Left lung (tissue), 10 donors: Measurements from ENCODE around the gene KIZ. TPM values are rescaled to one million over a fixed set of nuclear protein-coding genes. Genes with fewer than 3 reads are reported as not detected.

Source experiments
- ATAC-seq: fragments of 200-7000 bp; cut with Tn5 transposase; one replicate; pipeline ENCODE4 v1.9.1; 2020; ENCODE audit warnings: moderate library complexity
- DNase-seq, 4 donors: peaks; one replicate each; pipeline ENCODE4 v3.0.0-alpha.2; 2013 to 2020
- H3K27ac ChIP-seq, 2 donors: fragments of 200-600 bp; sonication (generic) in 1 of 2; one replicate each; pipeline versions ENCODE4 v1.5.0 to v1.8.0; 2020 to 2021
- H3K27me3 ChIP-seq, 2 donors: fragments of 200-600 bp; sonication (generic) in 1 of 2; one replicate each; pipeline versions ENCODE4 v1.5.0 to v1.8.0; 2020 to 2021
- H3K36me3 ChIP-seq, 2 donors: fragments of 200-600 bp; sonication (generic) in 1 of 2; one replicate each; pipeline versions ENCODE4 v1.5.0 to v1.8.0; 2020 to 2021
- H3K4me1 ChIP-seq, 2 donors: fragments of 200-600 bp; one replicate each; pipeline ENCODE4 v1.8.0; 2021
- H3K4me3 ChIP-seq, 2 donors: fragments of 200-600 bp; sonication (generic) in 1 of 2; one replicate each; pipeline versions ENCODE4 v1.5.0 to v1.8.0; 2020 to 2021; ENCODE audit warnings: mild to moderate bottlenecking in 1 of 2
- H3K9me3 ChIP-seq, 2 donors: fragments of 200-600 bp; sonication (generic) in 1 of 2; one replicate each; pipeline versions ENCODE4 v1.5.0 to v1.8.0; 2020 to 2021
- intact Hi-C, 2 donors: fragments of 100-400 bp; cut with DNase I; formaldehyde crosslinking; loops; one replicate each; pipeline versions ENCODE4 v1.11.2 to v1.14.2; 2022
- polyA plus RNA-seq, 6 donors: library from polyadenylated mRNA; unstranded; fragments of 120-200 nt; gene quantifications; one replicate each; pipeline ENCODE4 v1.2.1, GENCODE V29; 2013; ENCODE audit not compliant: insufficient read length in 6 of 6
- total RNA-seq, 2 donors: library from RNA; stranded (reverse); fragmentation: NEBNext Ultra II Directional; extraction: Animal tissue kit (Norgen Biotek cat#: 25700); gene quantifications; one replicate each; pipeline ENCODE4 v1.2.1, GENCODE V29; 2021
- TF ChIP-seq, protein P1 (sequence below), 2 donors: fragments of 200-600 bp; sonication (generic) in 1 of 2; IDR thresholded peaks; one replicate each; pipeline versions ENCODE4 v1.5.0 to v1.8.0; 2021; ENCODE audit warnings: antibody characterized with exemption in 2 of 2
- donor health status: DM: no; HTN: yes; CAD: no.
- donor health status: DM: no; HTN: no; CAD: no.

The KIZ gene
- total and polyA plus RNA-seq, 8 donors = 10.4 to 30.6 (median 25.2) TPM

GRCh38 chr20:21219686-21220085 lies 93.8 kb downstream of the KIZ start:
- no peaks in the 10 kb centered on the region for H3K9me3 ChIP-seq
- TF ChIP-seq, protein P1, sequence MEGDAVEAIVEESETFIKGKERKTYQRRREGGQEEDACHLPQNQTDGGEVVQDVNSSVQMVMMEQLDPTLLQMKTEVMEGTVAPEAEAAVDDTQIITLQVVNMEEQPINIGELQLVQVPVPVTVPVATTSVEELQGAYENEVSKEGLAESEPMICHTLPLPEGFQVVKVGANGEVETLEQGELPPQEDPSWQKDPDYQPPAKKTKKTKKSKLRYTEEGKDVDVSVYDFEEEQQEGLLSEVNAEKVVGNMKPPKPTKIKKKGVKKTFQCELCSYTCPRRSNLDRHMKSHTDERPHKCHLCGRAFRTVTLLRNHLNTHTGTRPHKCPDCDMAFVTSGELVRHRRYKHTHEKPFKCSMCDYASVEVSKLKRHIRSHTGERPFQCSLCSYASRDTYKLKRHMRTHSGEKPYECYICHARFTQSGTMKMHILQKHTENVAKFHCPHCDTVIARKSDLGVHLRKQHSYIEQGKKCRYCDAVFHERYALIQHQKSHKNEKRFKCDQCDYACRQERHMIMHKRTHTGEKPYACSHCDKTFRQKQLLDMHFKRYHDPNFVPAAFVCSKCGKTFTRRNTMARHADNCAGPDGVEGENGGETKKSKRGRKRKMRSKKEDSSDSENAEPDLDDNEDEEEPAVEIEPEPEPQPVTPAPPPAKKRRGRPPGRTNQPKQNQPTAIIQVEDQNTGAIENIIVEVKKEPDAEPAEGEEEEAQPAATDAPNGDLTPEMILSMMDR (IDR thresholded peaks at IDR 0.05) = no peak
- no peak overlapping the region for H3K27ac ChIP-seq
- H3K36me3 ChIP-seq = peaks cover 0 to 4% of the 10 kb centered on the region in 2 donors
- H3K4me1 ChIP-seq = no peaks in the 10 kb centered on the region
- intact Hi-C loops = no loop called here
- ATAC-seq (no peak), DNase-seq (no peak)
- no peak overlapping the region for H3K4me3 ChIP-seq
- no peaks in the 10 kb centered on the region for H3K27me3 ChIP-seq

DNA sequence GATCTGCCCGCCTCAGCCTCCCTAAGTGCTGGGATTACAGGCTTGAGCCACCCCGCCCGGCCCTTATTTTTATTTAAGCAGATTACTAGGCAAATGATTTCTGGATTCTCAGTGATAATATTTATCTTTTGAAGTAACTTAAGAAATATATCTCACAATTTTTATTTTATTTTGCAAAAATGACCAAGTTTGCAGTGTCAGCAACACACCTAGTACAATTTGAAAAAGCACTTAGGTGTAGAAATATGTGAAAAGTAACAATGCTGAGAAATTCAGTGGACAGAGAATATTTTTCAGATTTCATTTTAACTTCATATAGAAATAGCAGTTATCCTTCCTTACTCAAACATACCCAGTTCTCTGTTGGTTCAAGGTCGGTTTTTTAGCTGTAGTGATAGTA lies 98.3 kb downstream of the KIZ start:
- Histone ChIP-seq H3K9me3 (no peaks in the 10 kb centered on the region), H3K4me1 (no peaks in the 10 kb centered on the region), H3K36me3 (peaks cover 0 to 3% of the 10 kb centered on the region in 2 donors), H3K4me3 (no peak overlapping the region), H3K27me3 (no peaks in the 10 kb centered on the region), H3K27ac (no peak overlapping the region)
- ATAC-seq (no peak), DNase-seq (no peak)
- TF ChIP-seq, protein P1 (IDR thresholded peaks at IDR 0.05) = no peak
- intact Hi-C loops = no loop called here

DNA sequence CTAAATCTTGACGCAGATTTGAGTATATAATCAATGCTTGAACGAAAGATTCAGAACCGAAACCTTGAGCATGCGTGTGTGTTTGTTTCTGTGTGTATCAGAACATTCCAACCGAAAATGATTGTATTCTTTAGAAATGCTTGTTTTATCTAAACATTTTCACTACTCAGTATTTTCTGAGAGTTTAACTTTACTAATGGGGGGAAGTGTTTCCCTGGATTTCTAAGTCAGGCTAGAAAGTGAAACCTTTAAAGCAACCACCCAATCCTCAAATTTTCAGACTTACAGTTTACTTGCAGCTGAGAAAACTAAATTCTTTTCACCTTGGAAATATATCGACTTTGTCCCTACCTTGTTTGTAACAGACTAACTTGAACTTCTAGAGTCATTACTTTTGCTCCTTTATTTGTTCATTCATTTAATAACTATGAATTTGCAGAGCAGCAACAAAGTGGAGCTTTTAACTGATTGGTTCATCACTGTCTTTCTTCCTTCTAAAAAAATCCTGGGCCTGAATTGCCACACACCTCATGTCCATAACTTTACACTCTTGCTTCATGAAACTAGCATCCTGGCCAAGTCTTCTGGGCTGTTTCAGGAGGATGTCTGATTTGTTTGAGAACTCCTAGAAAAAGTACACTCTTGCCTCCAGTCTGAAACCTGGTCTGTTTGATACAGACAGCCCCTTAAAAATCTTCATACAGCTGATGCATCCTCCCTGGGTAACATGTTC lies 99.5 kb downstream of the KIZ start:
- H3K4me3 ChIP-seq = no peak overlapping the region
- no peak overlapping the region for H3K27ac ChIP-seq
- TF ChIP-seq, protein P1 (IDR thresholded peaks at IDR 0.05) = no peak
- ATAC-seq (no peak), DNase-seq (no peak)
- H3K36me3 ChIP-seq = peaks cover 0 to 12% of the 10 kb centered on the region in 2 donors
- no peaks in the 10 kb centered on the region for H3K27me3 ChIP-seq
- intact Hi-C loops = no loop called here
- H3K9me3 ChIP-seq = no peaks in the 10 kb centered on the region
- no peaks in the 10 kb centered on the region for H3K4me1 ChIP-seq

DNA sequence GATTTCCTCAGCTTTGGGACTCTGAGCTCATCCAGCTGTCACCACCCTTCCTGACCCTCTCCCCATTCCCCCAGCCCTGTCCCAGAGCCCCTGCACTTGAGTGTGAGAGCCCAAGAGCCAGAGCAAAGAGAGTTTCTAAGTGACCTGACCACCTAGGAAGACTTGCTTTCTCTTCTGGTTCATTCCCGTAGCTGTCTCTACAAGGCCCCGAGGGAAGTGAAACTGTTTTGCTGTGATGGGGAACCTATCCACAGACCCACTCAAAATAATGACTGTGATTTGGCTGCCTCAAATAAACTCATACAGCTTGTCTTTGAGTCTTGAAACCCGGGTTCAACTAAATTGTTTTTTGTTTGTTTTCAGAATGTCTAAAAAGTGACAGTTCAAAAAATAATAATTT lies 102.6 kb downstream of the KIZ start:
- Histone ChIP-seq H3K4me3 (no peak overlapping the region), H3K9me3 (no peaks in the 10 kb centered on the region), H3K27me3 (no peaks in the 10 kb centered on the region), H3K4me1 (no peaks in the 10 kb centered on the region), H3K36me3 (peaks cover 0 to 19% of the 10 kb centered on the region in 2 donors), H3K27ac (no peak overlapping the region)
- no peak for DNase-seq
- TF ChIP-seq, protein P1 (IDR thresholded peaks at IDR 0.05) = no peak
- ATAC-seq = no peak
- intact Hi-C loops = no loop called here

DNA sequence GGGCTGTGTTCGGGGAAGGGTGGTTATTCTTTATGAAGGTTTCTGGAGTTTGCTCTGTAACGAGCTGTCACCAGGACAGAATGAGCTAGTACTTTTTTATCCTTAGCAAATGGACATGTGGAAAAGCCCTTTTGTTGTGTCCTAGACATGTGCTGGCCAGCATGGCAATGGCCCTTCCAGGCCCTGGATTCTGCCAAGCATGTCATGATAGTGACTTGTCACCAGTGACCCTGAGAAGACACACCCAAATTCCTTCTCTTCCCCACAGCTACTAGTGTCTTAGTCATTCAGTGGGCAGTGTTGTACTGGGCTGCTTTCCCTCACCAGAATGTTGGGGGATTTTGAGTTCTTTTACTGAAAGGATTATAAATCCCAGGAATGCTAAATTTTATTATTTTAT lies 103.3 kb downstream of the KIZ start:
- DNase-seq = no peak
- no peak overlapping the region for H3K27ac ChIP-seq
- no peaks in the 10 kb centered on the region for H3K9me3 ChIP-seq
- no peaks in the 10 kb centered on the region for H3K27me3 ChIP-seq
- ATAC-seq = no peak
- peaks cover 0 to 19% of the 10 kb centered on the region in 2 donors for H3K36me3 ChIP-seq
- H3K4me1 ChIP-seq = no peaks in the 10 kb centered on the region
- H3K4me3 ChIP-seq = no peak overlapping the region
- intact Hi-C loops = no loop called here
- TF ChIP-seq, protein P1 (IDR thresholded peaks at IDR 0.05) = no peak
